GM12878 (cell line): ENCODE data around the gene DACH1. TPM values are rescaled to one million over a fixed set of nuclear protein-coding genes. Genes with fewer than 3 reads are reported as not detected.
A peak's percentile ranks its signal among the peaks of the same experiment; 100 is the strongest.

Experiments used
- ATAC-seq: fragments of 200-7000 bp; cut with Tn5 transposase; 3 replicates; pipeline ENCODE4 v1.9.1; 2020; ENCODE audit warnings: mild to moderate bottlenecking, moderate library complexity
- BruUV-seq: library from RNA; stranded (reverse); fragments of 400-500 nt; replicated peaks from 2 replicates; lab custom pipeline; 2021; lab: Mats Ljungman, UMichigan
- CTCF ChIA-PET: fragments of 300-600 bp; sonication (Branson Sonifier 250); formaldehyde crosslinking; extraction: SDS; loops from one replicate; lab custom pipeline; 2021; ENCODE audit warnings: inconsistent platforms; lab: Yijun Ruan, JAX
- POLR2A ChIA-PET: fragments of 350-600 bp; formaldehyde crosslinking; extraction: SDS; loops from one replicate; lab custom pipeline; 2021; ENCODE audit warnings: inconsistent platforms; lab: Charles Lee
- RAD21 ChIA-PET: fragments of 300-600 bp; sonication (Branson Sonifier 250); formaldehyde crosslinking; loops from one replicate; lab custom pipeline; 2023; ENCODE audit warnings: antibody characterized with exemption; ENCODE audit not compliant: unreplicated experiment; lab: Charles Lee
- SMC1A ChIA-PET: fragments of 300-600 bp; sonication (Branson Sonifier 250); formaldehyde crosslinking; loops from one replicate; lab custom pipeline; 2023; ENCODE audit not compliant: unreplicated experiment, uncharacterized antibody; lab: Charles Lee
- DNase-seq: peaks from one replicate; pipeline ENCODE4 v3.0.0-alpha.2; 2011; ENCODE audit warnings: low read depth, low spot score
- FAIRE-seq: peaks from 3 replicates; lab custom pipeline; 2011; peaks lifted over from hg19 to GRCh38; lab: Jason Lieb, UNC
- H2AFZ ChIP-seq: 2 replicates; pipeline ENCODE4 v1.6.0; 2011; ENCODE audit warnings: low read depth, low read length, control low read depth; ENCODE audit not compliant: control insufficient read depth
- H3K27ac ChIP-seq: 2 replicates; pipeline ENCODE4 v1.5.1; 2011; ENCODE audit warnings: control low read depth; ENCODE audit not compliant: control insufficient read depth, insufficient read depth
- H3K27me3 ChIP-seq, 2 experiments: replicated peaks in 1 of 2; 2 replicates each; pipeline versions ENCODE4 v1.6.0 to v1.6.1; 2011; ENCODE audit warnings: low read length in 1 of 2; ENCODE audit not compliant: control insufficient read depth in 2 of 2, insufficient read depth in 2 of 2
- H3K36me3 ChIP-seq, 2 experiments: 2 replicates each; pipeline ENCODE4 v1.5.1; 2011; ENCODE audit warnings: low read length in 1 of 2; ENCODE audit not compliant: control insufficient read depth in 2 of 2, insufficient read depth in 2 of 2
- H3K4me1 ChIP-seq: 2 replicates; pipeline ENCODE4 v1.6.1; 2011; ENCODE audit warnings: mild to moderate bottlenecking, low read length, moderate library complexity, mixed read lengths; ENCODE audit not compliant: control insufficient read depth, insufficient read depth
- H3K4me2 ChIP-seq: 2 replicates; pipeline ENCODE4 v1.6.0; 2011; ENCODE audit warnings: control low read depth; ENCODE audit not compliant: control insufficient read depth, insufficient read depth
- H3K4me3 ChIP-seq: fragments of 200-600 bp; sonication (generic); 2 replicates; pipeline ENCODE4 v1.5.1; 2016
- H3K79me2 ChIP-seq: 2 replicates; pipeline ENCODE4 v1.6.0; 2011; ENCODE audit warnings: low read length; ENCODE audit not compliant: control insufficient read depth, insufficient read depth
- H3K9ac ChIP-seq: 2 replicates; pipeline ENCODE4 v1.8.0; 2011; ENCODE audit warnings: low read length, control low read depth, mixed read lengths; ENCODE audit not compliant: control insufficient read depth, insufficient read depth
- H3K9me3 ChIP-seq: replicated peaks from 3 replicates; pipeline ENCODE4 v1.5.1; 2011; ENCODE audit warnings: mild to moderate bottlenecking, low read length; ENCODE audit not compliant: control insufficient read depth, insufficient read depth
- H4K20me1 ChIP-seq: 2 replicates; pipeline ENCODE4 v1.6.0; 2011; ENCODE audit not compliant: control insufficient read depth, insufficient read depth
- BMI1 ChIP-seq: fragments of 450-650 bp; IDR thresholded peaks from 2 replicates; pipeline ENCODE4 v1.6.1; 2016; ENCODE audit warnings: mild to moderate bottlenecking, moderate library complexity, borderline replicate concordance
- EED ChIP-seq: sonication (generic); IDR thresholded peaks from 2 replicates; pipeline ENCODE4 v1.6.1; 2016; ENCODE audit warnings: antibody characterized with exemption, low read depth
- HDAC2 ChIP-seq: fragments of 200-600 bp; sonication (generic); IDR thresholded peaks from 2 replicates; pipeline ENCODE4 v1.6.1; 2017
- KAT2A ChIP-seq: conservative IDR thresholded peaks from 2 replicates; pipeline ENCODE4 v1.6.1; 2011; ENCODE audit warnings: low read depth, low read length; ENCODE audit not compliant: control insufficient read depth
- MTA3 ChIP-seq: IDR thresholded peaks from 2 replicates; pipeline ENCODE4 v1.6.1; 2012; ENCODE audit warnings: low read length, inconsistent platforms, borderline replicate concordance
- NFYB ChIP-seq: IDR thresholded peaks from 2 replicates; pipeline ENCODE4 v1.6.1; 2011; ENCODE audit warnings: low read depth, mild to moderate bottlenecking, low read length, improper control_type of control experiment, moderate library complexity; ENCODE audit not compliant: insufficient read depth
- NR2C1 ChIP-seq: fragments of 450-650 bp; IDR thresholded peaks from 2 replicates; pipeline ENCODE4 v1.6.1; 2017; ENCODE audit warnings: antibody characterized with exemption, mild to moderate bottlenecking, moderate library complexity
- RELB ChIP-seq: fragments of 450-650 bp; IDR thresholded peaks from 2 replicates; pipeline ENCODE4 v1.6.1; 2017; ENCODE audit warnings: low read depth, mild to moderate bottlenecking, moderate library complexity
- SIX5 ChIP-seq: IDR thresholded peaks from 2 replicates; pipeline ENCODE4 v1.6.1; 2011; ENCODE audit warnings: mild to moderate bottlenecking, low read depth, low read length, moderate library complexity; ENCODE audit not compliant: severe bottlenecking
- SUZ12 ChIP-seq: fragments of 200-600 bp; sonication (generic); IDR thresholded peaks from one replicate; pipeline ENCODE4 v1.6.1; 2018; ENCODE audit warnings: antibody characterized with exemption, mild to moderate bottlenecking; ENCODE audit not compliant: unreplicated experiment
- WGBS: methylation state at CpG from one replicate; pipeline ENCODE4 v1.1.6; 2016; ENCODE audit warnings: low lambda C conversion rate; ENCODE audit not compliant: insufficient replicate concordance, insufficient coverage; ENCODE audit errors: missing lambda C conversion rate; 5-methylcytosine and 5-hydroxymethylcytosine counted together
- in situ Hi-C: fragments of 300-500 bp; cut with MboI; formaldehyde crosslinking; loops from 9 replicates; pipeline ENCODE4 v1.14.3; 2018; ENCODE audit warnings: mixed read lengths
- intact Hi-C: fragments of 100-400 bp; cut with micrococcal nuclease; formaldehyde crosslinking; loops from one replicate; pipeline ENCODE4 v1.14.2; 2022; ENCODE audit not compliant: unreplicated experiment
- polyA plus RNA-seq, 11 experiments: library from polyadenylated mRNA; depleted of rRNA in 4 of 11; unstranded in 6 of 11; stranded (reverse) in 5 of 11; fragments of >200 nt; fragmentation: Nextera tagmentation in 4 of 11; fragmentation: Illumina TruSeq in 1 of 11; extraction: Ambion mirVana in 4 of 11; extraction: Trizol in 1 of 11; gene quantifications; 1 replicate in 1 of 11; 2 replicates in 10 of 11; pipeline versions ENCODE4 v1.2.1 to v1.2.3, GENCODE V29; 2011 to 2016; ENCODE audit warnings: inconsistent platforms in 2 of 11, missing spikeins in 2 of 11, low read depth in 1 of 11
- total RNA-seq, 4 experiments: library from RNA; depleted of rRNA in 3 of 4; stranded (reverse); fragments of >200 nt in 3 of 4; fragmentation: Illumina TruSeq in 1 of 4; extraction: Trizol in 1 of 4; gene quantifications; 2 replicates each; pipeline versions ENCODE4 v1.2.1 to v1.2.3, GENCODE V29; 2013 to 2021
- TF ChIP-seq, protein P1 (sequence below): IDR thresholded peaks from 2 replicates; pipeline ENCODE4 v1.6.1; 2012; ENCODE audit warnings: low read length, inconsistent platforms

The DACH1 gene
- total and polyA plus RNA-seq, 10 of the 15 experiments (the other 5 are each of a cell fraction or from before 2014, with no cell fraction given), result 0.05 TPM; not detected in 9

DNA sequence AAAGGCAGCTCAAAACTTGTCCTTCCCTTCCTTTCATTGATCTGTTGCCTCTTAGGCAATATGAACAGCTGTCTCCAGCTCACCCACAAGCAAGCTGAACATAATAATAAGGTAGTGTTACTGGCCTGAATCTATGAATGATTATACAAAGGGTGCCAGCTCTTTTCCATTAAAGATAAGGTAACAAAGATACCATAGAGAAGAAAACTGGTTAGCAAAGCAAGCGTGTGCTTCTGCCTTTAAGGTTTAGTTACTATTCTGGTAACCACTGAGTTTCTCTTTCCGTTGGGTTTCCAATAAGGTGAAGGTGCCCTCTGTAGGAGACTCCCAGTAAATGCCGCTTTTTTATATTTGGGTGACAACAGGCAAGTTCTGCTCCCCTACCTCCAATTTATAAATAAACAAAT is 12.1 kb upstream of the DACH1 start (continued):
- no peak for TF ChIP-seq RELB
- TF ChIP-seq SIX5, result no peak
- TF ChIP-seq KAT2A, result no peak

DNA sequence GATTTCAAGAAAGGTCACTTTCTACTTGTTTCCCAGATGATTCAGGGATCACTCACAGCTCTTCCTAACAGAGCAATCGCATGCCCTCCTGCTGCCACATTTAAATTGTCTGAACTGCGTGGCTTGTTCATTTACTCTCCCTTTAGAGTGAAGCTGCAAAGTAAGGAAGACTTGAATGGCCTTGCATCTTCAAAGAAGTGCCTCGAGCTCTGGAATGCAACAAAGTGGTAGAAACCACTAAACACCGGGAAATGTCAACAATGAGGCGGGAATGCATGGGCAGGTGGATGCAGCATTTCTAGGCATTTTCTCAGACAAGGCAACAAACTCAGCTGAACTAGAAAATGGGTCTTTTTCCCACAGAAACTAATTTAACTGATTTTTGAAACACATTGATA is 10.3 kb upstream of the DACH1 start:
- ChIA-PET POLR2A (no interaction called here), CTCF (interaction anchor here (1.2 to 2.7 kb wide), 4 partner anchors 7 to 124 kb away, joined by 3 to 9 read pairs (median 6); partner anchors contain the start of gene DACH1), RAD21 (no interaction called here), SMC1A (interaction anchor here (0.8 kb wide), 1 partner anchor 9 kb away, joined by 5 read pairs; the partner anchor contains the start of gene DACH1)
- H3K4me2 ChIP-seq, result peak overlapping the region; percentile 33; the same call in 1 of the 2 replicates
- no peaks in the 10 kb centered on the region for H4K20me1 ChIP-seq
- no peak for DNase-seq
- in situ Hi-C loops (loop anchor here (10.0 kb wide), 1 partner anchor 582 kb away; no protein-coding TSS in a partner anchor), intact Hi-C loops (loop anchor here (10.0 kb wide), 1 partner anchor 552 kb away; no protein-coding TSS in a partner anchor)
- H3K27me3 ChIP-seq, result no peaks in the 10 kb centered on the region
- H3K36me3 ChIP-seq, result no peaks in the 10 kb centered on the region
- no peaks in the 10 kb centered on the region for H3K79me2 ChIP-seq
- H3K9me3 ChIP-seq, result no peaks in the 10 kb centered on the region
- WGBS, result 38% methylated on average over 5 of the region's 5 CpGs
- H3K9ac ChIP-seq, result no peak overlapping the region
- H3K4me3 ChIP-seq, result no peak overlapping the region
- BruUV-seq, result no TSS peak
- no peak overlapping the region for H3K27ac ChIP-seq
- ATAC-seq, result no peak
- no peak for FAIRE-seq
- H3K4me1 ChIP-seq, result peaks cover 7% of the 10 kb centered on the region; the same call in 1 of the 2 replicates
- TF ChIP-seq NR2C1, result no peak
- TF ChIP-seq MTA3, result no peak
- TF ChIP-seq, protein P1, sequence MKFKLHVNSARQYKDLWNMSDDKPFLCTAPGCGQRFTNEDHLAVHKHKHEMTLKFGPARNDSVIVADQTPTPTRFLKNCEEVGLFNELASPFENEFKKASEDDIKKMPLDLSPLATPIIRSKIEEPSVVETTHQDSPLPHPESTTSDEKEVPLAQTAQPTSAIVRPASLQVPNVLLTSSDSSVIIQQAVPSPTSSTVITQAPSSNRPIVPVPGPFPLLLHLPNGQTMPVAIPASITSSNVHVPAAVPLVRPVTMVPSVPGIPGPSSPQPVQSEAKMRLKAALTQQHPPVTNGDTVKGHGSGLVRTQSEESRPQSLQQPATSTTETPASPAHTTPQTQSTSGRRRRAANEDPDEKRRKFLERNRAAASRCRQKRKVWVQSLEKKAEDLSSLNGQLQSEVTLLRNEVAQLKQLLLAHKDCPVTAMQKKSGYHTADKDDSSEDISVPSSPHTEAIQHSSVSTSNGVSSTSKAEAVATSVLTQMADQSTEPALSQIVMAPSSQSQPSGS, result no peak
- no peak for TF ChIP-seq NFYB
- TF ChIP-seq SUZ12, result no peak
- TF ChIP-seq HDAC2, result no peak
- TF ChIP-seq BMI1, result no peak
- TF ChIP-seq EED, result no peak
- no peak overlapping the region; the same call in 1 of the 2 replicates for H2AFZ ChIP-seq
